Islet of Langerhans (tissue), 1 donor: ENCODE results near the gene RAB7B.
"Not testable (repeated sequence)": the region's sequence is repeated elsewhere in the genome, so short reads cannot be mapped to it uniquely, and the experiment has no call there.

ENCODE experiments used
- FAIRE-seq: peaks from one replicate; lab custom pipeline; 2011; peaks lifted over from hg19 to GRCh38; lab: Jason Lieb, UNC

The RAB7B gene

DNA sequence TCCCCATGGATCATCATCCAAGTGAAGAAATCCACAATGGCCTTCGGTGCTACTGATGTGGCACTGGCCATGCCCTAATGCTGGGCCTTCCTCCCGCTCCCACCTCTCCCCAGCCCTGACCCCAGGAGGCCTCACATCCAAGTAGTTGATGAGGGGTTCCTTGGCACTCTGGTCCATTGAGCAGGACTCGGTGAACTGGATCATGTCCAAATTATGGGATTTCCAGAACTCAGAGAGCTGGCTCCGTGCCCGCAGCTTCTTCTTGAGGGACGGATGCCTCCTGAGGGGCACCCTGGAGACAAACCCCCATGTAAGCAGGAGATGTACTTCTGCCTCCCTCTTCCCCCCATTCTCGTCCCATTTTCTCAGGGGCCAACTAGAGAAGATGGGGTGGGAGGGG, 19.6 kb upstream of the RAB7B start:
- no peak for FAIRE-seq

- FAIRE-seq, result no peak
Observed at GRCh38 chr1:206021626-206022365, 18.6 kb upstream of the RAB7B start.

DNA sequence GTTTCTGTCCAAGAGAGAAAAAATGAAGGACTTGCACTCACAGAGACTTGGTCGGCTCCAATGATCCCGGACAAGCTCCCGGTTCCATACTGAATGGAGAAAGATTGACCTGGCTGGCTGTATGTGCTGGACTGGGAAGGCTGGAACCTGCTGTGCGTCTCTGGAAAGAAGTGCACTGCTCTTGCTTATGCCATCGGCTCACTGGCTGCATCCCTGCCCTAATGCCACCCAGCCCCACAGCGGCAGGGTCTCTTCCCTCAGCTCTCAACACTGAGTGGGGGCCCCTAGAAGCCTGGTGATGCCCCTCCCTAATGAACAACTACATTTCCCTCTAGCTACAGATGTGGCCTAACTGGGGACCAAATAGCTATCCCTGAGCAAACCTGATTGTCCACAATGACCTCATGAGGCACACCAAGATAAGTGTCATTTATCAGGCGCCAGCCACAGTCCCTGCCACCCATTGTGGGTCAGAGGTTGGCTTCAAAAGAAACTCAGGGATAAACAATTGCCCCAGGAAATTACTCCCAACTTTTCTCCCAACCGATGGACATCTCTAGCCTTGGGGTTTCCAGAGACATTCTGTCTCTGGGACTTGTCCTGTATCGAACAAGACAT, 17.9 kb upstream of the RAB7B start:
- FAIRE-seq, result no peak

DNA sequence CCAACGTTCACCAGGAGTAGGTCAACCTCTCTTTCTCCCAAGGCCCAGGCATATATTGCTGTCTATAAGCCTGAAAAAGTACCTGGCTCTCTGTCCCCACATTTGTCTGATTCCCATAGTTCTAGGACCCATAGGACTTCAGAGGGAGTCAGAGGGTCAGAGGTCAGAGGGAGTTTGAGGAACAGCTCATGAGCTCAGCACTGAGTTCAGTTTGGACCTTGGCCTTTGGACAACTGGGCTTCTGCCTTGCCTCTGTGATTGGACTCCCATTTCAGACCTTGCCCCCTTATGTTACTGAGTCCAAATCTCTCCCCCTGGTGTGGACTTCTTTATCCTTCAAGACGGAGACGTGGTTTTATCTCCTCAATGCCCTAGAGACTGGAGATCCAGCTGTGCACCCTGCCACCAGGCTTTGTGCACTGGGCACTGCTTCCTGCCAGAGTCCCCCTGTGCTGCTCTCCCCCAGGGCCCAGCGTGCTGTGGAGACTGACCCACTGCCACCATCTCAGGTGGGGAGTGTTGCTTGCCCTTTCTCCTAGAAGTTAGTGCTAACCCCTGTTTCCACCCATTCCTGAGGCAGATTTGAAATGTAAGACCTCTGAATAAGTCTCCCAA, 17.3 kb upstream of the RAB7B start:
- no peak for FAIRE-seq

- no peak for FAIRE-seq
Observed at GRCh38 chr1:206015071-206015470, 11.9 kb upstream of the RAB7B start.

GRCh38 chr1:206014601-206015000, 11.4 kb upstream of the RAB7B start:
- no peak for FAIRE-seq

DNA sequence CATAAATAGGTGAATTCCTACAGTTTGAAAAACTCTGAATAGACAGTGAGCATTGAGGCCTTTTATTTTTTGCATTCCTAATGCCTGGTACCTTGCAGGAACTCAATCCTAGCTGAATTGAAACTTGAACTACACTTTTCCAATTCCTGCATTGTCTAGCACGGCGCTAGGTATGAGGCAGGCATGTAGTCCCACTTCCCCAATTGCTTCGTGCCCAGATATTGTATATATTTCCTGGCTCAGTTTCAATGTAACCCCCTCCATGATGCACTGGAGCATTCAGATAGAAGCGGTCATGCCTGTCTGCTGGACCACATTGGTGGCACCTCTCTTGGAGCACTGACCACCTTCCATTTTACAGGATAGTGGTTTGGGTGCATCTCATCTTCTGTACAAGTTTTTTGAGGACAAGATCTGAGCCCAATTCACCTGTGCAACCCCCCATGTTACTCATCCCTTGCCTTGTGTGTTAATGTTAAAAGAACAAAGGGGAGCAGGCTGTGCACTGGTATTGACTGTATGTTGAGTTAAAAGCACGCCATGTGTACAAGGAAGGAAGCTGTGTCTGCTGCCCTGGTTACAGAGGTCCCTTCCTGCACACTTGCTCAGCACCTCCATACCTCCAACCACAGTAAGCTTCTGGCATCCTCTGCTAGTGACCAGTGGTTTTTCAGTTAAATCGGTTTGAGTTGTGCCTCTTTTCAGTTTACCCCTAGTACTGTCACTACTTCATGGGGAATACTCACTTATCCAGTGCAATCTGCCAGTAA, 10.0 kb upstream of the RAB7B start:
- no peak for FAIRE-seq

- no peak for FAIRE-seq
Observed at GRCh38 chr1:206012086-206012859, 9.1 kb upstream of the RAB7B start.

GRCh38 chr1:206011057-206011456, 7.9 kb upstream of the RAB7B start:
- no peak for FAIRE-seq

GRCh38 chr1:206010060-206010459, 6.9 kb upstream of the RAB7B start:
- no peak for FAIRE-seq

GRCh38 chr1:206006946-206007345, 3.8 kb upstream of the RAB7B start:
- no peak for FAIRE-seq

DNA sequence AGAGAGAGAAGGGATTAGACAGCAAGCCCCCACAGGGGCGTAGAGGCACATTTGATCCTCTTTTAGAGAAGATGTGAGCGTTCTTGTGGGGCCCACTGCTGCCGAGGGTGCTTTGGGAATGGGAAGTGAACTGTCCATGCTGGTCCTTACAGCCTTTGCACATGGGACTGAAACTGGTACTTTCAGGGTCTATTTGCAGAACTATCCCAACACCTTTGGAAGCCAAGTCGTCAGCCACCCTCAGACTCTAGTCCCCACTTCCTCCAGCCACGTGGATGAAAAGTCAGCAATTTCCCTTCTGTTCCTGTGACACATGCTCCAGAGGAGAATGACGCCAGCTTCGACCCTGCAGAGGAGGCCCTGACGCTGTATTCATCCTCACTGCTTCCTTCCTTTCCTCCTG, 2.6 kb upstream of the RAB7B start:
- no peak for FAIRE-seq

DNA sequence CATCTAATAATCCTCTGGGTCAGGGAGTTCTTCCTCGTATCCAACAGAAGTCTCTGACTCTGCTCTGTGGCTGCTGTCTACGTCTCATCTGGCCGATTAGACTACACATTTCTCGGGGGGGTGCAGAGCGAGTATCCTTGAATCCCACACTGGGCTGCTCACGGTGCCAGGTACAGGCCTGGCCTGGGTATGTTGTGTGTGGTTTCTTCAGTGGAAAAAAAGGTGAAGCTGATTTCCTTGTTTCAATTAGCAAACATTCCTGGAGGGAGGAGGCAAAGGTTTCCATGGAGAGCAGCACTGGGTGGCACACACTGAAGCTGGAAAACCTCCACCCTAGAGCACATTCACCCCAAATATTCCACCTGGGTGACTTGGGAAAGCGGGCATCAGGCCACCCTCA, 2.0 kb upstream of the RAB7B start:
- FAIRE-seq, result no peak

DNA sequence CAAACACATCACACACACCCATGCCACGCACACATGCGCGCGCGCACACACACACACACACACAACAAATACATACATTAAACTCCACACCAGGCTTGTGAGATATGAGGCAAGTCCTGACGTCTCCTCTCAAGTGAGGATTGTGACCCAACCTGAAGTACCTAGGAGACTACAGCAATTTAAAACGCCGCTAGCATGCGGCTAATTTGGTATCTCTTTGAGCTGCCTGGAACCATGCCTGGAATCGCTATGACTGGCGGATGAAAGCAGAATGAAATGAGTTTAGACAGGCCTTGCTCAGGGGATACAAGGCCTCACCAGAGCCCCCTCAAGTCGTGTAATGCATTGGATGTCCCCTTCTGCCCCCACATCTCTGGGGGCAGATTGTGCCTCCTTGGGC, 1.6 kb upstream of the RAB7B start:
- no peak for FAIRE-seq

GRCh38 chr1:206003854-206004800, 932 bp upstream of the RAB7B start:
- FAIRE-seq, result no peak

GRCh38 chr1:206002160-206002559, 1.0 kb downstream of the RAB7B start:
- no peak for FAIRE-seq

GRCh38 chr1:206001476-206001888, 1.7 kb downstream of the RAB7B start:
- FAIRE-seq, result no peak

DNA sequence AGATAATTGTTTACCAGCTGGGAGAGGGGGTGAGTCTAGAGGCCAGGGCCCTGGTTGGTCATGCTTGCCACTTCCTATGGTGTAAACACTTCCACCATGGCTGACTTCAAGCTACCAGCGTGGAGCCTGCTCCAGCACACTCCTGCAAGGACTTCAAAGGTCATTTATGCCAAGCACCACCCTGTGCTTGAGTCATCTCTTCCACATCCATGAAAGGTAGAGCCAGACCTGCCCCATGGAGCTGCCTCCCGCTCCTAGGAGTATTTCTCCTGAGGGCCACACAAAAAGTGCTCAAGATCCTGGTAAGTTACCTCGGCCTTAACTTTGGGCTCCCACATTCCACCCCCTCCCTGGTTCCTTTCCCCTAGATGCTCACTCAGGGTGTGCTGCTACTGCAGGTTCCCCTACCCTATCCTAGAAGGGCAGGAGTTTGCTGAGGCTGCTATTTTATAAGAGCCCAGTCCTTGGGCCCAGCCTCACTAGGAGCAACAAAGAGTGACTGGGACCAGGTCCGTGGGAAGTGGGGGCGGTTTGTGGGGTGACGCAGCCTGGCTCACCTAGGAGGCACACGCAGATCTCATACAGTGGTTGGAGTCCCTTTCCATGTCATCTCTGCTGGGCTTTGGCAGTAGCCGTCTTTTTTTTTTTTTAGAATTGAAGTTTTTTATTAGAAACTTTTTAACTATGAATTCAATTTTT, 2.4 kb downstream of the RAB7B start:
- FAIRE-seq, result no peak

GRCh38 chr1:205998457-205999241, 4.5 kb downstream of the RAB7B start:
- FAIRE-seq, result no peak

GRCh38 chr1:205996641-205997040, 6.6 kb downstream of the RAB7B start:
- FAIRE-seq, result not testable (repeated sequence)
